Neuronal stem cell (in vitro differentiated cells): ENCODE data around the gene RANBP10.

Source experiments
- DNase-seq: peaks from one replicate; pipeline ENCODE4 v3.0.0-alpha.2; 2013; ENCODE audit warnings: low spot score
- H2AFZ ChIP-seq: one replicate; pipeline ENCODE4 v1.6.1; 2013; ENCODE audit warnings: mild to moderate bottlenecking, low read length, inconsistent platforms
- H2AK5ac ChIP-seq: 2 replicates; pipeline ENCODE4 v1.6.1; 2013; ENCODE audit warnings: low read depth, mild to moderate bottlenecking, inconsistent platforms, low read length, moderate library complexity, mixed read lengths
- H2BK120ac ChIP-seq: 2 replicates; pipeline ENCODE4 v1.6.1; 2013; ENCODE audit warnings: low read depth, mild to moderate bottlenecking, inconsistent platforms, low read length, moderate library complexity, mixed read lengths
- H2BK12ac ChIP-seq: one replicate; pipeline ENCODE4 v1.6.1; 2013; ENCODE audit warnings: low read length, inconsistent platforms
- H2BK15ac ChIP-seq: 2 replicates; pipeline ENCODE4 v1.6.1; 2013; ENCODE audit warnings: mild to moderate bottlenecking, low read length, inconsistent platforms, mixed read lengths
- H2BK5ac ChIP-seq: one replicate; pipeline ENCODE4 v1.6.1; 2013; ENCODE audit warnings: inconsistent platforms, mild to moderate bottlenecking, low read length, moderate library complexity
- H3K14ac ChIP-seq: one replicate; pipeline ENCODE4 v1.6.1; 2013; ENCODE audit warnings: low read length, inconsistent platforms
- H3K18ac ChIP-seq: 2 replicates; pipeline ENCODE4 v1.6.1; 2013; ENCODE audit warnings: low read length, inconsistent platforms
- H3K23ac ChIP-seq: 2 replicates; pipeline ENCODE4 v1.6.1; 2013; ENCODE audit warnings: low read depth, mild to moderate bottlenecking, mixed read lengths, low read length, inconsistent platforms; ENCODE audit not compliant: poor library complexity
- H3K27ac ChIP-seq: replicated peaks from 3 replicates; pipeline ENCODE4 v1.5.1; 2013; ENCODE audit warnings: low read length, inconsistent platforms
- H3K27me3 ChIP-seq, 3 experiments: 2 replicates each; pipeline ENCODE4 v1.6.1; 2013; ENCODE audit warnings: low read length in 3 of 3, mild to moderate bottlenecking in 2 of 3, inconsistent platforms in 1 of 3, low read depth in 1 of 3, mixed read lengths in 1 of 3, moderate library complexity in 1 of 3; ENCODE audit not compliant: control insufficient read depth in 3 of 3, insufficient read depth in 3 of 3
- H3K36me3 ChIP-seq, 2 donors: replicated peaks in 1 of 2; 2 replicates each; pipeline ENCODE4 v1.6.1; 2013; ENCODE audit warnings: low read length in 2 of 2; ENCODE audit not compliant: control insufficient read depth in 2 of 2, insufficient read depth in 2 of 2
- H3K4ac ChIP-seq: 2 replicates; pipeline ENCODE4 v1.6.1; 2013; ENCODE audit warnings: inconsistent platforms, mild to moderate bottlenecking, low read length, moderate library complexity
- H3K4me1 ChIP-seq, 2 donors: 1 replicate in 1 of 2; 2 replicates in 1 of 2; pipeline ENCODE4 v1.6.1; 2013; ENCODE audit warnings: low read length in 2 of 2, low read depth in 1 of 2; ENCODE audit not compliant: control insufficient read depth in 2 of 2, insufficient read depth in 1 of 2
- H3K4me2 ChIP-seq: one replicate; pipeline ENCODE4 v1.6.1; 2013; ENCODE audit warnings: mild to moderate bottlenecking, low read length, inconsistent platforms; ENCODE audit not compliant: insufficient read depth, poor library complexity, severe bottlenecking
- H3K4me3 ChIP-seq, 2 donors: 2 replicates each; pipeline ENCODE4 v1.5.1; 2013; ENCODE audit warnings: low read length in 2 of 2, mild to moderate bottlenecking in 2 of 2, inconsistent platforms in 1 of 2, moderate library complexity in 1 of 2
- H3K79me1 ChIP-seq: one replicate; pipeline ENCODE4 v1.6.1; 2013; ENCODE audit warnings: low read depth, mild to moderate bottlenecking, inconsistent platforms, low read length, moderate library complexity
- H3K9ac ChIP-seq: one replicate; pipeline ENCODE4 v1.6.1; 2013; ENCODE audit warnings: mild to moderate bottlenecking, low read depth, low read length, inconsistent platforms; ENCODE audit not compliant: poor library complexity
- H3K9me3 ChIP-seq, 2 donors: replicated peaks in 1 of 2; 2 replicates each; pipeline versions ENCODE3 to v1.6.1; 2013; ENCODE audit warnings: low read length in 2 of 2, mild to moderate bottlenecking in 2 of 2, inconsistent platforms in 1 of 2, low read depth in 1 of 2, mixed read lengths in 1 of 2, moderate library complexity in 1 of 2; ENCODE audit not compliant: control insufficient read depth in 2 of 2, insufficient read depth in 1 of 2
- H4K8ac ChIP-seq: one replicate; pipeline ENCODE4 v1.6.1; 2013; ENCODE audit warnings: low read depth, mild to moderate bottlenecking, inconsistent platforms, low read length, moderate library complexity
- H4K91ac ChIP-seq: one replicate; pipeline ENCODE4 v1.6.1; 2013; ENCODE audit warnings: low read length, low read depth, mild to moderate bottlenecking, inconsistent platforms; ENCODE audit not compliant: poor library complexity
- WGBS, 2 donors: extraction: QIAGEN DNeasy Blood & Tissue Kit; methylation state at CpG; one replicate each; pipeline ENCODE4 v1.1.7; 2013; ENCODE audit warnings: missing lambda C conversion rate in 2 of 2, mixed read lengths in 1 of 2; ENCODE audit not compliant: insufficient read length in 2 of 2, insufficient replicate concordance in 1 of 2; ENCODE audit errors: extremely low coverage in 2 of 2; 5-methylcytosine and 5-hydroxymethylcytosine counted together

The RANBP10 gene

DNA sequence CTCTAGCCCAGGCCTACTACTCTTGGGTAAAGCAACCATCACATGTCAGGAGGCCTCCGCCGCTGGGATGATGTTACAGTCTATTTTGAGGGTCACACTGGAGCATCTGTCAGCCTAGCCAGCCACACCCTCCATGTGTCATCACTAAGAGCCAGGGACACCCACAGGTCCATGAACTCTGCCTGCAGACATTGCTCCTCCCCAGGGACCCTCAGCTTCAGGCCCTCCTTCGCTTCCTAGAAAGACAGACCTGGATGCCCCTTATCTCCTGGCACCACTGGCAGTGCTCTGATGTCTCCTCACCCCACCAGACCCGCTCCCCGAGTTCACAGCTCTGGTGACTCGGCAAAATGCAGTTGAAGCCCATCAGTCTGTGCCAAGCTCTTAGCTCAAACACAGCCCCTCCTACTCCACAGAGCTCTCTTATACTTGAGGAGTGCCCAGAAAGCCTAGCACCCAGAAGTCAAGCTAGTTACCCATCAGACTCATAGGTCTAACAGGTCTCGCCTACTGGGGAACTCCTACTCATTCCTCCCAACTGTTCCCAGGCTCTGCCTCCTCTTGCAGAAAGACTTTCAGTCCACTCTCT is 5.9 kb downstream of the RANBP10 start:
- Histone ChIP-seq H3K4ac (no peak overlapping the region), H3K4me1 (peaks cover 4 to 5% of the 10 kb centered on the region in 2 donors), H2BK12ac (no peak overlapping the region), H3K9me3 (peaks cover 0 to 2% of the 10 kb centered on the region in 2 donors), H3K9ac (no peak overlapping the region), H2BK5ac (no peak overlapping the region), H3K27me3 (no peaks in the 10 kb centered on the region), H2AFZ (no peak overlapping the region), H4K8ac (no peak overlapping the region), H2BK120ac (no peak overlapping the region), H3K4me2 (no peak overlapping the region), H3K4me3 (no peak overlapping the region), H4K91ac (no peak overlapping the region), H3K14ac (no peak overlapping the region), H3K79me1 (peaks cover 11% of the 10 kb centered on the region), H2AK5ac (no peak overlapping the region), H3K36me3 (peaks cover 22 to 78% of the 10 kb centered on the region in 2 donors), H3K18ac (no peak overlapping the region), H2BK15ac (no peak overlapping the region), H3K23ac (no peak overlapping the region), H3K27ac (no peak overlapping the region)
- no peak for DNase-seq
- no CpG with 5 or more reads among the region's 7 CpGs for WGBS, 2 donors

DNA sequence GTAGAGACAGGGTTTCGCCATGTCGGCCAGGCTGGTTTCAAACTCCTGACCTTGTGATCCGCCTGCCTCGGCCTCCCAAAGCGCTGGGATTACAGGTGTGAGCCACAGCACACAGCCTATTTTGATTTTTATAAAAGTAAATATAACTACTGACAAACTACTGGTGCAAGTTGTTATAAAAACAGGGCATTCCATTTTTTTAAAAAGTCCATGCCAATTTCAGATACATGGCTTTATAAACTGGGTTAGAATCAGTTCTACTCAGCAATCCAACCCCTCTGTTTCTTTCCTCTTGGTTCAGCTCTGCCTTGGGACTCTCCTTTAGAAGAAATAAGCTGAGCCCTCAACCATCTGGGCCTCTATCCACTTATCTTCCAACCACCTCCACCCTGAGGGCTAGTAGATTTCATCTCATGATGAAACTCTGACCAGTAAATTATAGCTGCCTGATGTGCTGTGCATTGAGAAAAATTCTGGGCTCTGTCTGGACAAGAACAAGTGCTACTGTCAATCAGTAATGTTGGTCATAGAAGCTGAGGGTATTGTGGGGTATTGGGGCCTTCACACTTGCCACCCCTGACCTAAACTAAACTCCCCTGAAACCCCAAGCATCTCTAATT is 10.2 kb downstream of the RANBP10 start:
- H2BK5ac ChIP-seq: no peak overlapping the region
- no peak overlapping the region for H2BK120ac ChIP-seq
- H3K79me1 ChIP-seq: peaks cover 8% of the 10 kb centered on the region
- no peak for DNase-seq
- H3K27ac ChIP-seq: no peak overlapping the region
- H3K36me3 ChIP-seq: peaks cover 14 to 39% of the 10 kb centered on the region in 2 donors
- no peak overlapping the region for H2BK15ac ChIP-seq
- H2AFZ ChIP-seq: no peak overlapping the region
- H3K4ac ChIP-seq: no peak overlapping the region
- H3K9ac ChIP-seq: no peak overlapping the region
- no peak overlapping the region for H3K4me3 ChIP-seq
- H2AK5ac ChIP-seq: no peak overlapping the region
- whole genome bisulfite sequencing, 2 donors: no CpG with 5 or more reads among the region's 5 CpGs
- no peaks in the 10 kb centered on the region for H3K27me3 ChIP-seq
- H4K91ac ChIP-seq: no peak overlapping the region
- no peak overlapping the region for H3K4me2 ChIP-seq
- peaks cover 0 to 2% of the 10 kb centered on the region in 2 donors for H3K9me3 ChIP-seq
- no peak overlapping the region for H2BK12ac ChIP-seq
- no peak overlapping the region for H4K8ac ChIP-seq
- no peak overlapping the region for H3K18ac ChIP-seq
- H3K4me1 ChIP-seq: no peaks in the 10 kb centered on the region
- H3K23ac ChIP-seq: no peak overlapping the region
- H3K14ac ChIP-seq: no peak overlapping the region

DNA sequence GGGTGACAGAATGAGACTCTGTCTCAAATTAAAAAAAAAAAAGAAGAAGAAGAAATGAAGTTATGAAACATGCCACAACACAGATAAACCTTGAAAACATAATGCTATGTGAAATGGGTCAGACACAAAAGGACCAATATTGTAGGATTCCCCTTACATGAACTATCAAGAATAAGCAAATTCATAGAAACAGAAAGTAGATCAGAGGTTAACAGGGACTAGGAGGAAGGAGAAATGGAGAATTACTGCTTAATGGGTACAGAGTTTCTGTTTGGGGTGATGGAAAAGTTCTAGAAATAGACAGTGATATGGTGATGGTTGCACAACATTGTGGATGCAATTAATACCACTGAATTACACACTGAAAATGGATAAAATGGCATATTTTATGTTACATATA is 16.3 kb downstream of the RANBP10 start:
- Histone ChIP-seq H3K14ac (no peak overlapping the region), H2AK5ac (no peak overlapping the region), H3K4me3 (no peak overlapping the region), H4K91ac (no peak overlapping the region), H2BK120ac (no peak overlapping the region), H3K4me1 (no peaks in the 10 kb centered on the region), H3K9me3 (no peaks in the 10 kb centered on the region), H2BK12ac (no peak overlapping the region), H3K23ac (no peak overlapping the region), H2BK5ac (no peak overlapping the region), H3K27me3 (no peaks in the 10 kb centered on the region), H4K8ac (no peak overlapping the region), H3K79me1 (no peaks in the 10 kb centered on the region), H3K18ac (no peak overlapping the region), H3K36me3 (peaks cover 0 to 3% of the 10 kb centered on the region in 2 donors), H3K4me2 (no peak overlapping the region), H3K27ac (no peak overlapping the region), H3K9ac (no peak overlapping the region), H2AFZ (no peak overlapping the region), H3K4ac (no peak overlapping the region), H2BK15ac (no peak overlapping the region)
- no peak for DNase-seq

- Histone ChIP-seq H3K23ac (no peak overlapping the region), H2BK15ac (no peak overlapping the region), H2AK5ac (no peak overlapping the region), H4K8ac (no peak overlapping the region), H3K4me2 (no peak overlapping the region), H3K79me1 (peaks cover 3% of the 10 kb centered on the region), H3K4me1 (no peaks in the 10 kb centered on the region), H4K91ac (no peak overlapping the region), H2BK12ac (no peak overlapping the region), H3K4ac (no peak overlapping the region), H3K9me3 (no peaks in the 10 kb centered on the region), H3K27me3 (peaks cover 0 to 1% (median 0%) of the 10 kb centered on the region in 3 experiments), H3K14ac (no peak overlapping the region), H3K36me3 (peaks cover 0 to 5% of the 10 kb centered on the region in 2 donors), H3K18ac (no peak overlapping the region), H3K9ac (peak overlapping the region; percentile 44), H2BK5ac (no peak overlapping the region), H3K27ac (no peak overlapping the region), H3K4me3 (no peak overlapping the region), H2AFZ (no peak overlapping the region), H2BK120ac (no peak overlapping the region)
- WGBS, 2 donors: no CpG with 5 or more reads among the region's 5 CpGs
- no peak for DNase-seq
Observed at GRCh38 chr16:67786491-67786890, 19.9 kb downstream of the RANBP10 start.
